ENCODE data around the gene ATXN8OS. TPM values are rescaled to one million over a fixed set of nuclear protein-coding genes. Genes with fewer than 3 reads are reported as not detected.

ATXN8OS gene
- not detected in 2 replicates for total RNA-seq

DNA sequence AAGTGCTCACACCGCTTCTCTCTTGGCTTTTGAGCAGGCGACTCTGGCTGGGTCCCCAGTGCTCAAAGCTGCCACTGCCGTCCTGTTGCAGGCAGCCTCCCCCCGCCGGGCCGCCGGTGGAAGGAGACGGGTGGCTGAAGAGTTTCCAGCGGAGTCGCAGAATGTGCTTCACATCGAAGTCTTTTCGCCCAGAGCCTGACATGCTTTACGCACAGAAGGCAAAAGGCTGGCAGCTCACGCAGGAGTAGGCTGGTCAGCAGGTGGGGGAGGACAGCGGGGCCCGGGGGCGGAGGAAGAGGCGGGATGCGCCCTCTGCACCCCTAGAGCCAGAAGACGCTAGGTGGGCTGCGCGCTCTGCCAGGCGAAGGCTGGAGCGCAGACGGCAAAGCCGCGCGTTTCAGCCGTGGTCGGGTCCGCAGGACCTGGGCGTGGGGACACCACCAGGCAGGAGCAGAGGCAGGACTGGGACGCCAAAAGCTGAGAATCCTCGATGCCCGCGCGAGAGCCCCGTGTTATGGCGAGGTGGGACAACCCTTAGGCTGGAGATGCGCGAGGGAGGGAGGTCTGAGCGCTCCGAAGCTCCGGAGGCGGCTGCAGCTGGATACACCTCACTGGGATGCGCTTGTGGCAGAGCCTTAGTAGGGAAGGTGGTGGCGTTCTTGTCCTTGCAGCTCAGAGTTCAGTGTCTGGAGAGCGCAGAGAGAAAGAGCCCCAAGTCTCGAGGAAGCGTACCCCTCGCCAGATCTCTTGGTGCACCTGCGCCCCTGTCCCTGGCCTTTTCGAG is at the start of gene ATXN8OS:
ATXN8OS (plus strand) TSS at position 329 of the 784 bp plus-strand sequence.

DNA sequence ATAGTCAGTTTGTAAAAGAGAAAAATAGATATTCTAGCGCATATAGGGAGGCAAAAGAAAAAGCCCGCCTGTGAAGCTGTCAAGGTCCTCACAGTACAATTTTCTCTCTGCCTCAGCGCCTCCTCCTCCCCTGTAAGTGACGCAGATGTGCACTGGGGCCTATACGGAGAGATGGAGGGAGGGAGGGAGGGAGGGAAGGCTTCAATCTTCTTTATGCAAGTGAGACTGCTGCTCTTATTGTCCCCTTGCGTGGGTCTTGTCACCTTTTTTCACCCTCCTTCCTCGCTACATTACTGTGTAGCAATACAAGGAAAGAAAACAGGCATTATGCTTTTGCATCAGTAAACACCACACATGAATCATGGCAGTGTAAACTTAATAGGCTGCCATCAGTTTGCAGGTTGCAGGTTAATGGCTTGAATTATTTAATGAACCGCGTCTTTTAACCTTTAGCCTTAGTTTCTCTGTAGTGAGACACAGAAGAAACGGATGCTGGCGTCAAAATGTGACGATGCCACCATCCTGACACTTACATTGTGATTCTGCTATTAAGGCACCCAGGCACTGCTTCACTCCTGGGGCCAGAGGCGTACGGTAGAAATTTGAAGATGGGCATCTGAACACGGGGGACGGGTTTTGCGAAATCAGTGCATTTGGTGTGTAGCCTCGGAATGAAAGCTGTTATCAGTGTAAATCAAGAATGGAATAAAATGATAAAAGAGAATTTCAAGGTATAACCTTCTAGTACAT is 905 bp downstream of the ATXN8OS start, which contains the start of gene KLHL1:
KLHL1 (minus strand) TSS at position 97 of the 750 bp plus-strand sequence. CDS start 753 bp downstream, outside the sequence.

Other genes with a start within 250 kb of the ATXN8OS start
- not detected in 2 replicates for gene KLHL1, start 626 bp downstream of the ATXN8OS start, total RNA-seq